ENCODE measurements around the gene ATP6V1F.
A peak's percentile ranks its signal among the peaks of the same experiment; 100 is the strongest.

ATP6V1F gene

DNA sequence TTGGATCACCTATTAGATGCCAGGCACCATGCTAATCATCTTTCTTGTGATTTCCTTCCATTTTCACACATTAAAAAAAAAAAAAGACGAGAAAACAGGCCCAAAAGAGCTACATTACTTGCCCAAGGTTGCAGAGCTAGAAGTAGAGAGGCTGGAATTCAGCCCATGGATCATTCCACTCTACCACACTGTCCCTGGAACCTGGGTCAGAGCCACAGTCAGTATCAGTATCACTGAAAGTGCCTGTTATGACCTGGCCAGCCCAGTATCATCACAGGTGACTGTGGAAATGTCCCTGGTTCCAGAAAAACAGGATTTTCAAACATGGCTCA is 35.8 kb upstream of the ATP6V1F start:
- DNase-seq (ENCODE audit: low spot score), result no peak
- peak overlapping the region in 1 of 2 donors; percentile 86 for H3K27ac ChIP-seq
- no peak overlapping the region for H3K4me3 ChIP-seq
- TF ChIP-seq, protein P1, sequence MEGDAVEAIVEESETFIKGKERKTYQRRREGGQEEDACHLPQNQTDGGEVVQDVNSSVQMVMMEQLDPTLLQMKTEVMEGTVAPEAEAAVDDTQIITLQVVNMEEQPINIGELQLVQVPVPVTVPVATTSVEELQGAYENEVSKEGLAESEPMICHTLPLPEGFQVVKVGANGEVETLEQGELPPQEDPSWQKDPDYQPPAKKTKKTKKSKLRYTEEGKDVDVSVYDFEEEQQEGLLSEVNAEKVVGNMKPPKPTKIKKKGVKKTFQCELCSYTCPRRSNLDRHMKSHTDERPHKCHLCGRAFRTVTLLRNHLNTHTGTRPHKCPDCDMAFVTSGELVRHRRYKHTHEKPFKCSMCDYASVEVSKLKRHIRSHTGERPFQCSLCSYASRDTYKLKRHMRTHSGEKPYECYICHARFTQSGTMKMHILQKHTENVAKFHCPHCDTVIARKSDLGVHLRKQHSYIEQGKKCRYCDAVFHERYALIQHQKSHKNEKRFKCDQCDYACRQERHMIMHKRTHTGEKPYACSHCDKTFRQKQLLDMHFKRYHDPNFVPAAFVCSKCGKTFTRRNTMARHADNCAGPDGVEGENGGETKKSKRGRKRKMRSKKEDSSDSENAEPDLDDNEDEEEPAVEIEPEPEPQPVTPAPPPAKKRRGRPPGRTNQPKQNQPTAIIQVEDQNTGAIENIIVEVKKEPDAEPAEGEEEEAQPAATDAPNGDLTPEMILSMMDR (IDR thresholded peaks at IDR 0.05), result no peak

DNA sequence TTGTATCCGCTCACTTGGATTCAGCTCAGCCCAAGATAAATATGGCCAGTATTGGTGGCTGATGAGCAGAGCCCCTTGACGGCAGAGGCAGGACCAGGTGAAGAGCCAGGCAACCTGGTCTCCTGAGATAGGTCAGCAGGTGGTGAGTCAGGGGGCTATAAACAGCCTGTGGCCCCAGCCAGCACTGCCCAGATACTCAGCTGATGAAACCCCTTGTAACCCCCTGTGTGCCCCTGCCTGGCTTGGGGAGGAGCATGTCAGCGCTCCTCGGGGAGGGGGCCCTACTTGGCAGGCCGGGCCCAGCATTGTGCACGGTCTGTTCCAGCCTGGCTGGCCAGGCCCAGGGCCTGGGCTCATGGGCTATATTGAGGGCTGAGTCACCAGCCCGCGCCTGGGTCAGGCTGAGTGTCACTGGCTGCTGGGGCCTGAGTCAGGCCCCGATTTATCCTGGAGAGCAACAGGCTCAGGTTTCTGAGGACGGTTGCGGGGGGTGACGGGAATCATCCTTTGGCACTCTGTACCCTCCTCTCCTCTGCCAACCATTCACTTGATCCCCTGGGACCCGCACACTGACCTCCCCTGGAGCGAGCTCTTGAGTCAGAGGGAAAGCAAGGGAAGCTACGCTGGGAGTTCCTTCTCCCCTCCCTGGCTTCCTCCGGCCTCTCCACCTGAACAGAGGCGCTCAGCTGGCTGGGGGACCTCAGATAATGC is 35.3 kb upstream of the ATP6V1F start:
- Histone ChIP-seq H3K27ac (peak overlapping the region; percentile 66 to 86), H3K4me3 (no peak overlapping the region)
- TF ChIP-seq, protein P1 (IDR thresholded peaks at IDR 0.05), result no peak
- DNase-seq (ENCODE audit: low spot score), result no peak

DNA sequence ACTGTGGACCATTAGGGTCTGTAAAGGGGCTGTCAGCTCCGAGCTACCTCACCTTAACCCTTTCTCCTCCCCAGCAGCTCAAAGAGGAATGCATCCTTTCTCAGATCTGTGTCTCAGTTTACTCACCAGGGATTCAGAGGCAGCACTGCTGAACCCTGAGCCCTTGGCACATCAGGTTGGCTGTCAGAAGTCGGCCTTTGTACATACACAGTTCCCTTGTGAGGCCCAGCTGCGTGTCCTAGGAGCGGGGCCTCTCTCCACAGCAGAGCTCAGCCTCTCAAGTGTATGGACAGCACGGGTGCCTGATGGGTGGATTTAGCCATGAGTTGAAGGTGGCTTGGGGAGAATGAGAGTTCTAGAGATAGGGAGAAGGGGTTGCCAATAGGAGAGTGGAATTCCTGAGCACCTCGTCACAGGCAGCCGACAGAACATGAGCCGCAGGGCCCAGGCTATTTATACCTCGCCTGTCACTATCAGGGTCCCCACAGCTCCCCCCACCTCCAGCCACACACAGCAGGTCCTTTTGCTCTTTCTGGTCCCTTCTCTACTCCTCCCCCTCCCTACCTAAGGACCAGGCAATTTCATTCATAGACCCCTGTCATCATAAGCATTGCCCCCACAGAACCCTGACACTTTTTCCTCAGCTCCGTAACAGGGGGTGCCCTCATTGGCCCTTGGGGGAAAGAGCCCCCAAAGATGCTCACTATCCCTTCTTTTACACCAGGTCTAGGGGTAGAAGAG is 34.5 kb upstream of the ATP6V1F start:
- TF ChIP-seq, protein P1 (IDR thresholded peaks at IDR 0.05), result no peak
- Histone ChIP-seq H3K27ac (peak overlapping the region; percentile 66 to 86), H3K4me3 (no peak overlapping the region)
- no peak for DNase-seq (ENCODE audit: low spot score)

DNA sequence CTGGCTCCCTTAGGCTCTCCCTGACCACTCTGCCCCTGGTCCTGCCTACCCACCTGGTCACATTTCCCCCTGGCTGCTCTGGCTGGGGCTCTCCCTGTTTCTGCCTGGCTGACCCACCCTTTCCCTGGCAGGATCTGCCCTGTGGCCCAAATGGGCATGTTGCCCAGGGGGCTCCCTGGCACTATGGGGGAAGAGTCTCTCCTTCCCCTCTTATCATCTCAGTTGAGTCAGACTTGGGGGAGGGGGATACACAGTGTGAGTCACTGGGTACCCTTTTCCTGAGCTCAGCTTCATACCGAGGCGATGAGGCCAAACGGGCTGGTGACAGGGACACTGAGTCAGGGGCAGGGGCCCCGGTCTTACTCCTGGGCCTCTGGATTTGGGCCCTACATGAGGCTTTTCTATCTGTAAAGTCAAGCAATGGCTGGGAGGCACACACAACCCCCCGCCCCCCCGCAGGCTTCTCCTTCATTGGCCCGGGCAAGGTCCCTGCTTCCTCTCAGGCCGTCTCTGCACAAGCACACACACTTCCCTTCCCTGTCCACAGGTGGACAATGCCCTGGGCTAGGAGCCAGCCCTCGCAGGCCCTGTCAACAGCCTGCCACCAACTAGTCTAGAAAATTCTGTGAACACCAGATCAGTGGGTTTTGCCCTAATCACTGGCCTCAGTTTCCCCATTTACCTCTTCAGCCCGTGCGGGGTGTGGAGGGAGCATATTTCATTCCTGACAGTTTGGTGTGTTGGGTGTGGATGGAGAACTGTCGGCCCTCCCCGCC is 33.1 kb upstream of the ATP6V1F start:
- TF ChIP-seq, protein P1 (IDR thresholded peaks at IDR 0.05), result no peak
- no peak for DNase-seq (ENCODE audit: low spot score)
- peak overlapping the region; percentile 82 for H3K4me3 ChIP-seq
- peak overlapping the region; percentile 90 to 94 for H3K27ac ChIP-seq

DNA sequence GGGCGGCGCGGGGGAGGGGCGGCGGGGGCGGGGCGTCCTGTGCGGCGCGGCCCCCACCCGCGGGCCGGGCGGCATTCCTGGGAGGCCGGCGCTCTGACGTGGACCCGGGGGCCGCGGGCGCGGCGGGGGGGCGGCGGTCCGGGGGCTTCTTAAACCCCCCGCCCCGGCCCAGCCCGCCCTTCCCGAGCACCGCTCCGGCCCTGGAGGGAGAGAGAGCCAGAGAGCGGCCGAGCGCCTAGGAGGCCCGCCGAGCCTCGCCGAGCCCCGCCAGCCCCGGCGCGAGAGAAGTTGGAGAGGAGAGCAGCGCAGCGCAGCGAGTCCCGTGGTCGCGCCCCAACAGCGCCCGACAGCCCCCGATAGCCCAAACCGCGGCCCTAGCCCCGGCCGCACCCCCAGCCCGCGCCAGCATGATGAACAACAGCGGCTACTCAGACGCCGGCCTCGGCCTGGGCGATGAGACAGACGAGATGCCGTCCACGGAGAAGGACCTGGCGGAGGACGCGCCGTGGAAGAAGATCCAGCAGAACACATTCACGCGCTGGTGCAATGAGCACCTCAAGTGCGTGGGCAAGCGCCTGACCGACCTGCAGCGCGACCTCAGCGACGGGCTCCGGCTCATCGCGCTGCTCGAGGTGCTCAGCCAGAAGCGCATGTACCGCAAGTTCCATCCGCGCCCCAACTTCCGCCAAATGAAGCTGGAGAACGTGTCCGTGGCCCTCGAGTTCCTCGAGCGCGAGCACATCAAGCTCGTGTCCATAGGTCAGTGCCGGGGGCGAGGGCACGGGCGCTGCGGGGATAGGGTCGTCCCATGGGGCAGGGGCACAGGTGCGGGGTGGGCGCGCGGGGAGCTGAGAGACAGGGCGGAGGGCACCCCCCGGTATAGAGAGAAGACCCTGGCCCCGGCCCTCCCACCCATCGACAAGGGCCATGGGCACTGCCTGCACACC is 32.2 kb upstream of the ATP6V1F start, which contains the start of gene FLNC:
FLNC (plus strand) TSS at position 176 of the 947 bp plus-strand sequence; CDS start at position 408, 232 bp downstream.
- peak; percentile 85 for DNase-seq (ENCODE audit: low spot score)
- peak within 1 kb of the TSS; percentile 82 for H3K4me3 ChIP-seq
- TF ChIP-seq, protein P1 (IDR thresholded peaks at IDR 0.05), result no peak
- H3K27ac ChIP-seq, result peak within 1 kb of the TSS; percentile 90 to 94

All from coronary artery (tissue), 2 donors.